ENCODE data around the gene MTFR1L.
A peak's percentile ranks its signal among the peaks of the same experiment; 100 is the strongest.

The MTFR1L gene

GRCh38 chr1:25819491-25820246, at the start of gene MTFR1L:
TSS of gene MTFR1L (plus strand) at chr1:25819954. CDS start at chr1:25823105, 3,151 bp downstream.
- no peak for DNase-seq (ENCODE audit: low read depth, low spot score)

GRCh38 chr1:25770541-25771220, 49.1 kb upstream of the MTFR1L start:
- no peak for DNase-seq (ENCODE audit: low read depth, low spot score)

GRCh38 chr1:25771221-25772114, 48.3 kb upstream of the MTFR1L start:
- DNase-seq (ENCODE audit: low read depth, low spot score) = no peak

GRCh38 chr1:25772164-25772563, 47.6 kb upstream of the MTFR1L start:
- no peak for DNase-seq (ENCODE audit: low read depth, low spot score)

- DNase-seq (ENCODE audit: low read depth, low spot score) = no peak
Observed at GRCh38 chr1:25772692-25773245, 47.0 kb upstream of the MTFR1L start.

GRCh38 chr1:25773441-25774125, 46.2 kb upstream of the MTFR1L start:
- DNase-seq (ENCODE audit: low read depth, low spot score) = no peak

- DNase-seq (ENCODE audit: low read depth, low spot score) = no peak
Observed at GRCh38 chr1:25774206-25774803, 45.4 kb upstream of the MTFR1L start.

- no peak for DNase-seq (ENCODE audit: low read depth, low spot score)
Observed at GRCh38 chr1:25774921-25775771, 44.6 kb upstream of the MTFR1L start.

GRCh38 chr1:25779388-25779787, 40.4 kb upstream of the MTFR1L start:
- no peak for DNase-seq (ENCODE audit: low read depth, low spot score)

GRCh38 chr1:25779894-25780293, 39.9 kb upstream of the MTFR1L start:
- DNase-seq (ENCODE audit: low read depth, low spot score) = no peak

GRCh38 chr1:25780318-25781129, 39.2 kb upstream of the MTFR1L start:
- peak; percentile 64 for DNase-seq (ENCODE audit: low read depth, low spot score)

GRCh38 chr1:25781130-25781433, 38.7 kb upstream of the MTFR1L start:
- no peak for DNase-seq (ENCODE audit: low read depth, low spot score)

- DNase-seq (ENCODE audit: low read depth, low spot score) = no peak
Observed at GRCh38 chr1:25782608-25783201, 37.0 kb upstream of the MTFR1L start.

- DNase-seq (ENCODE audit: low read depth, low spot score) = no peak
Observed at GRCh38 chr1:25784575-25785051, 35.1 kb upstream of the MTFR1L start.

GRCh38 chr1:25785333-25786067, 34.3 kb upstream of the MTFR1L start:
- DNase-seq (ENCODE audit: low read depth, low spot score) = no peak

GRCh38 chr1:25786887-25787759, 32.6 kb upstream of the MTFR1L start:
- no peak for DNase-seq (ENCODE audit: low read depth, low spot score)

GRCh38 chr1:25787760-25788166, 32.0 kb upstream of the MTFR1L start:
- DNase-seq (ENCODE audit: low read depth, low spot score) = no peak
